Mesenchymal stem cell (in vitro differentiated cells and primary cell): ENCODE data around the gene MTCL1.

Experiments used
- DNase-seq: peaks from one replicate; pipeline ENCODE4 v3.0.0-alpha.2; 2013
- H2AFZ ChIP-seq: one replicate; pipeline ENCODE4 v1.6.1; 2013; ENCODE audit warnings: low read depth, mild to moderate bottlenecking, control low read depth, inconsistent platforms, low read length, moderate library complexity
- H2AK5ac ChIP-seq: 2 replicates; pipeline ENCODE4 v1.6.1; 2013; ENCODE audit warnings: low read length, moderate library complexity, mild to moderate bottlenecking, inconsistent platforms; ENCODE audit not compliant: severe bottlenecking
- H2BK120ac ChIP-seq: one replicate; pipeline ENCODE4 v1.6.1; 2013; ENCODE audit warnings: low read depth, mild to moderate bottlenecking, inconsistent platforms, low read length, moderate library complexity
- H2BK12ac ChIP-seq, 2 experiments: one replicate each; pipeline ENCODE4 v1.6.1; 2013; ENCODE audit warnings: inconsistent platforms in 2 of 2, low read length in 2 of 2, mild to moderate bottlenecking in 2 of 2, moderate library complexity in 2 of 2, control low read depth in 1 of 2
- H2BK15ac ChIP-seq: one replicate; pipeline ENCODE4 v1.6.1; 2013; ENCODE audit warnings: mild to moderate bottlenecking, low read depth, inconsistent platforms; ENCODE audit not compliant: poor library complexity, severe bottlenecking
- H2BK5ac ChIP-seq: 2 replicates; pipeline ENCODE4 v1.6.1; 2013; ENCODE audit warnings: low read depth, mild to moderate bottlenecking, low read length, control low read depth, inconsistent platforms; ENCODE audit not compliant: poor library complexity, severe bottlenecking
- H3K14ac ChIP-seq, 2 experiments: one replicate each; pipeline ENCODE4 v1.6.1; 2013; ENCODE audit warnings: inconsistent platforms in 2 of 2, low read length in 2 of 2, control low read depth in 1 of 2, mild to moderate bottlenecking in 1 of 2, moderate library complexity in 1 of 2
- H3K18ac ChIP-seq, 2 experiments: one replicate each; pipeline ENCODE4 v1.6.1; 2013; ENCODE audit warnings: inconsistent platforms in 2 of 2, low read length in 2 of 2, control low read depth in 1 of 2, low read depth in 1 of 2, mild to moderate bottlenecking in 1 of 2
- H3K23ac ChIP-seq, 2 experiments: one replicate each; pipeline ENCODE4 v1.6.1; 2013; ENCODE audit warnings: inconsistent platforms in 2 of 2, low read length in 2 of 2, mild to moderate bottlenecking in 2 of 2, moderate library complexity in 2 of 2, control low read depth in 1 of 2
- H3K27ac ChIP-seq: 2 replicates; pipeline ENCODE4 v1.5.1; 2013; ENCODE audit warnings: mild to moderate bottlenecking, moderate library complexity, low read length, control low read depth, inconsistent platforms; ENCODE audit not compliant: poor library complexity, severe bottlenecking
- H3K27me3 ChIP-seq, 2 experiments: 2 replicates each; pipeline versions ENCODE4 v1.6.1 to v1.7.0; 2013; ENCODE audit warnings: low read length in 2 of 2, mild to moderate bottlenecking in 2 of 2, moderate library complexity in 2 of 2, control low read depth in 1 of 2, inconsistent platforms in 1 of 2; ENCODE audit not compliant: control insufficient read depth in 1 of 2, insufficient read depth in 1 of 2
- H3K36me3 ChIP-seq, 2 experiments: 2 replicates each; pipeline versions ENCODE4 v1.6.1 to v1.7.0; 2013; ENCODE audit warnings: low read length in 2 of 2, control low read depth in 1 of 2, inconsistent platforms in 1 of 2, low read depth in 1 of 2, mild to moderate bottlenecking in 1 of 2; ENCODE audit not compliant: insufficient read depth in 2 of 2, control insufficient read depth in 1 of 2
- H3K4ac ChIP-seq, 2 experiments: one replicate each; pipeline ENCODE4 v1.6.1; 2013; ENCODE audit warnings: inconsistent platforms in 2 of 2, low read length in 2 of 2, mild to moderate bottlenecking in 2 of 2, moderate library complexity in 2 of 2, control low read depth in 1 of 2, low read depth in 1 of 2
- H3K4me1 ChIP-seq: 2 replicates; pipeline ENCODE4 v1.6.1; 2013; ENCODE audit warnings: low read depth, low read length, control low read depth; ENCODE audit not compliant: control insufficient read depth, insufficient read depth
- H3K4me2 ChIP-seq: 2 replicates; pipeline ENCODE4 v1.6.1; 2013; ENCODE audit warnings: low read length, mild to moderate bottlenecking, inconsistent platforms; ENCODE audit not compliant: poor library complexity, severe bottlenecking
- H3K4me3 ChIP-seq, 2 experiments: 2 replicates each; pipeline versions ENCODE4 v1.5.1 to v1.7.0; 2013; ENCODE audit warnings: low read length in 2 of 2, mild to moderate bottlenecking in 2 of 2, control low read depth in 1 of 2, low read depth in 1 of 2; ENCODE audit not compliant: insufficient read depth in 1 of 2
- H3K79me1 ChIP-seq: replicated peaks from 2 replicates; pipeline ENCODE4 v1.6.1; 2013; ENCODE audit warnings: mild to moderate bottlenecking, control low read depth, low read length, inconsistent platforms; ENCODE audit not compliant: poor library complexity, severe bottlenecking
- H3K9ac ChIP-seq: 2 replicates; pipeline ENCODE4 v1.7.0; 2013; ENCODE audit warnings: mild to moderate bottlenecking, low read length, moderate library complexity
- H3K9me3 ChIP-seq: 2 replicates; pipeline ENCODE4 v1.7.0; 2013; ENCODE audit warnings: mild to moderate bottlenecking, low read length; ENCODE audit not compliant: control insufficient read depth
- H4K8ac ChIP-seq: one replicate; pipeline ENCODE4 v1.6.1; 2013; ENCODE audit warnings: inconsistent platforms, mild to moderate bottlenecking, low read length, moderate library complexity
- H4K91ac ChIP-seq: one replicate; pipeline ENCODE4 v1.6.1; 2013; ENCODE audit warnings: mild to moderate bottlenecking, low read length, inconsistent platforms
- WGBS: methylation state at CpG from one replicate; pipeline ENCODE4 v1.1.7; 2013; ENCODE audit warnings: mixed read lengths; 5-methylcytosine and 5-hydroxymethylcytosine counted together

MTCL1 gene

GRCh38 chr18:8854962-8855361 lies 149.6 kb downstream of the MTCL1 start:
- 35% methylated on average over 2 of the region's 2 CpGs for WGBS
- peak; percentile 33 for DNase-seq

GRCh38 chr18:8856212-8856611 lies 150.9 kb downstream of the MTCL1 start:
- no peak overlapping the region for H4K8ac ChIP-seq
- no peak overlapping the region for H2BK5ac ChIP-seq
- H2BK12ac ChIP-seq = peak overlapping the region; percentile 6 to 18
- no peak overlapping the region for H2BK120ac ChIP-seq
- H3K27ac ChIP-seq = no peak overlapping the region
- no peaks in the 10 kb centered on the region for H3K27me3 ChIP-seq
- H2AFZ ChIP-seq = no peak overlapping the region
- no peaks in the 10 kb centered on the region for H3K4me1 ChIP-seq
- no peak overlapping the region for H3K4me3 ChIP-seq
- H3K36me3 ChIP-seq = no peaks in the 10 kb centered on the region
- WGBS = 71% methylated on average over 8 of the region's 8 CpGs
- no peaks in the 10 kb centered on the region for H3K79me1 ChIP-seq
- no peak overlapping the region for H3K14ac ChIP-seq
- no peak overlapping the region for H3K23ac ChIP-seq
- no peak overlapping the region for H2AK5ac ChIP-seq
- no peak overlapping the region for H3K4ac ChIP-seq
- no peaks in the 10 kb centered on the region for H3K9me3 ChIP-seq
- H4K91ac ChIP-seq = no peak overlapping the region
- H3K4me2 ChIP-seq = no peak overlapping the region
- peak; percentile 12 for DNase-seq
- H3K18ac ChIP-seq = peak overlapping the region in 1 of 2 experiments; percentile 16
- H2BK15ac ChIP-seq = no peak overlapping the region
- H3K9ac ChIP-seq = no peak overlapping the region

More at GRCh38 chr18:8854962-8855361, 149.6 kb downstream of the MTCL1 start:
- no peak overlapping the region for H3K14ac ChIP-seq
- no peaks in the 10 kb centered on the region for H3K9me3 ChIP-seq
- H2AK5ac ChIP-seq = no peak overlapping the region
- no peak overlapping the region for H3K18ac ChIP-seq
- no peak overlapping the region for H2BK12ac ChIP-seq
- H4K8ac ChIP-seq = no peak overlapping the region
- no peak overlapping the region for H3K9ac ChIP-seq
- H2BK120ac ChIP-seq = no peak overlapping the region
- no peak overlapping the region for H3K23ac ChIP-seq
- H2BK5ac ChIP-seq = no peak overlapping the region
- no peak overlapping the region for H2BK15ac ChIP-seq
- H3K27me3 ChIP-seq = no peaks in the 10 kb centered on the region
- H3K4me2 ChIP-seq = no peak overlapping the region
- no peaks in the 10 kb centered on the region for H3K79me1 ChIP-seq
- H2AFZ ChIP-seq = no peak overlapping the region
- H3K4me1 ChIP-seq = peaks cover under 1% of the 10 kb centered on the region
- H3K4ac ChIP-seq = no peak overlapping the region
- no peaks in the 10 kb centered on the region for H3K36me3 ChIP-seq
- H3K27ac ChIP-seq = no peak overlapping the region
- H3K4me3 ChIP-seq = no peak overlapping the region
- no peak overlapping the region for H4K91ac ChIP-seq

DNA sequence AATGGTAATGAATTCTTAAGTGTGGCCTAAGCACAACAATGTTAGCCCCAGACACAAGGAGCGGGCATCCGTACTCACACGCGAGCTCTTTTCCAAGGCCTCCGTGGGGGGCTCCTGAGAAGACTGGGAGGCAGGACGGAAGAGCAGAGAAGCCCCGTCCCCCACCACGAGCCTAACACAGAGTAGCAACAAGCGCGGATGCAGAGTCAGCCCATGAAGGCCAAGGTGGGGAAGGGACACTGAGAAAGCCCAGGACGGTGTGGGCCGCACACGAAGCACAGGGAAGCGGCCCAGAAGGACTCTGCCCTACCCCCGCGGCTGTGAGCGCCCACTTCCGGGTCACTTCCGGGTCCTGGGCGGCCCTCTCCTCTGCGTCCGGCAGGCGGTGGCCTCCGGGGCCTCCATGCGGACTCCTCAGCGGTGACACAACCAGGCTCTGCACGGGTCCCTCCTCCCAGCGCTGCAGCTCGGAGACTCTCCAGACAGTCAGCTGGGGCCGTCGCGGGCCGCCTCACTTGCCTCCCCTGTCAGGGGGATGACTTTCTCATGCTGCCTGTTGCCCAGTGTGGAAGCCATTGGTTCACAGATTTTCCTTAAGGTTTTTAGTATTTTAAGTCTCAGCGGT lies 151.5 kb downstream of the MTCL1 start:
- Histone ChIP-seq H3K27me3 (no peaks in the 10 kb centered on the region), H3K14ac (no peak overlapping the region), H3K9ac (no peak overlapping the region), H4K8ac (peak overlapping the region; percentile 19), H3K4ac (no peak overlapping the region), H2AFZ (no peak overlapping the region), H3K79me1 (no peaks in the 10 kb centered on the region), H4K91ac (no peak overlapping the region), H2BK5ac (no peak overlapping the region), H2BK15ac (no peak overlapping the region), H3K9me3 (no peaks in the 10 kb centered on the region), H3K36me3 (no peaks in the 10 kb centered on the region), H2AK5ac (no peak overlapping the region), H2BK12ac (no peak overlapping the region), H3K4me3 (no peak overlapping the region), H3K18ac (no peak overlapping the region), H3K23ac (no peak overlapping the region), H3K27ac (no peak overlapping the region), H3K4me1 (no peaks in the 10 kb centered on the region), H2BK120ac (no peak overlapping the region), H3K4me2 (no peak overlapping the region)
- WGBS = 92% methylated on average over 33 of the region's 34 CpGs
- no peak for DNase-seq

DNA sequence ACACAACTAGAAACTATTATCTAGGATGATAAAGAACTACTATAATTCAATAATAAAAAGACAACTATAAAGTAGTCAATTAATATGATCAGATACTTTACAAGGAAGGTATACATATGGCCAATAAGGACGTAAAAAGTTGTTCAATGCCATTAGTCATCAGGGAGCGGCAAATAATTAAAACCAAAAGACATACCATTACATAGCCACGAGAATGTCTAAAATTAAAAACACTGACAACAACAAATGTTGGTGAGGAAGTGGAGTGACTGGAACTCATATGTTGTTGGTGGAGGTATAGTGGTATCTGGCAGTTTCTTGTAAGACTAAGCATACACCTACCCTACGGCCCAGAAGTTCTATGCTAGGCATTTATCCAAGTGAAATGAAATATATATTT lies 152.4 kb downstream of the MTCL1 start:
- Histone ChIP-seq H3K9ac (no peak overlapping the region), H3K27me3 (no peaks in the 10 kb centered on the region), H2AFZ (no peak overlapping the region), H3K4me1 (no peaks in the 10 kb centered on the region), H3K14ac (no peak overlapping the region), H4K91ac (no peak overlapping the region), H3K4ac (no peak overlapping the region), H3K23ac (no peak overlapping the region), H2BK5ac (no peak overlapping the region), H3K4me3 (no peak overlapping the region), H3K18ac (no peak overlapping the region), H2AK5ac (no peak overlapping the region), H3K36me3 (no peaks in the 10 kb centered on the region), H3K27ac (no peak overlapping the region), H3K9me3 (no peaks in the 10 kb centered on the region), H2BK12ac (no peak overlapping the region), H4K8ac (no peak overlapping the region), H2BK120ac (no peak overlapping the region), H2BK15ac (no peak overlapping the region), H3K79me1 (no peaks in the 10 kb centered on the region), H3K4me2 (no peak overlapping the region)
- WGBS = 83% methylated on average over 1 of the region's 4 CpGs
- no peak for DNase-seq
